Choroid plexus epithelial cell (primary cell): ENCODE results near the gene CKAP2.
"Not testable (repeated sequence)": the region's sequence is repeated elsewhere in the genome, so short reads cannot be mapped to it uniquely, and the experiment has no call there.

Source experiments
- DNase-seq: peaks from one replicate; pipeline ENCODE4 v3.0.0-alpha.2; 2010; ENCODE audit warnings: low read depth
- H3K4me3 ChIP-seq: 2 replicates; pipeline ENCODE4 v1.5.1; 2011; ENCODE audit warnings: low read depth, mild to moderate bottlenecking, control low read depth, low read length, moderate library complexity
- TF ChIP-seq, protein P1 (sequence below): conservative IDR thresholded peaks from 2 replicates; pipeline ENCODE4 v1.5.1; 2011; ENCODE audit warnings: low read depth, mild to moderate bottlenecking, control low read depth, inconsistent platforms, low read length, moderate library complexity

The CKAP2 gene

DNA sequence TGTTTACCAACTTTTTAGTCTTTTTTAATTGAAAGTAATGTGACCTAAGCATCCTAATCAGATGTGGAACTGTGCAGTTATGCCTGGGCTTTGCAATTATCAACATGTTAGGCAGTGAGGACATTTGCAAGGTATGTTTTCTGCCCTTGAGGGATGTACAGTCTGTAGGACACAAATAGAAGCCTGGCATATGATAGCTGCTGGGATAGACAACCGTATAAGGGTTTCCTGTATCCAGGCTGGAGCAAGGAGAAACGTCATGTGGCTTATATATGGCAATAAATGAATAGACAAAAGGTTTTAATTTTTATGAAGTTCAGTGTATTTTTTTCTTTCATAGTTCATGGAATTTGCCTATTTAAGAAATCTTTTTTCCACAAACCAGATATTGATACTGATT lies 2.8 kb upstream of the CKAP2 start:
- no peak for DNase-seq
- no peak overlapping the region for H3K4me3 ChIP-seq
- TF ChIP-seq, protein P1, sequence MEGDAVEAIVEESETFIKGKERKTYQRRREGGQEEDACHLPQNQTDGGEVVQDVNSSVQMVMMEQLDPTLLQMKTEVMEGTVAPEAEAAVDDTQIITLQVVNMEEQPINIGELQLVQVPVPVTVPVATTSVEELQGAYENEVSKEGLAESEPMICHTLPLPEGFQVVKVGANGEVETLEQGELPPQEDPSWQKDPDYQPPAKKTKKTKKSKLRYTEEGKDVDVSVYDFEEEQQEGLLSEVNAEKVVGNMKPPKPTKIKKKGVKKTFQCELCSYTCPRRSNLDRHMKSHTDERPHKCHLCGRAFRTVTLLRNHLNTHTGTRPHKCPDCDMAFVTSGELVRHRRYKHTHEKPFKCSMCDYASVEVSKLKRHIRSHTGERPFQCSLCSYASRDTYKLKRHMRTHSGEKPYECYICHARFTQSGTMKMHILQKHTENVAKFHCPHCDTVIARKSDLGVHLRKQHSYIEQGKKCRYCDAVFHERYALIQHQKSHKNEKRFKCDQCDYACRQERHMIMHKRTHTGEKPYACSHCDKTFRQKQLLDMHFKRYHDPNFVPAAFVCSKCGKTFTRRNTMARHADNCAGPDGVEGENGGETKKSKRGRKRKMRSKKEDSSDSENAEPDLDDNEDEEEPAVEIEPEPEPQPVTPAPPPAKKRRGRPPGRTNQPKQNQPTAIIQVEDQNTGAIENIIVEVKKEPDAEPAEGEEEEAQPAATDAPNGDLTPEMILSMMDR = no peak

DNA sequence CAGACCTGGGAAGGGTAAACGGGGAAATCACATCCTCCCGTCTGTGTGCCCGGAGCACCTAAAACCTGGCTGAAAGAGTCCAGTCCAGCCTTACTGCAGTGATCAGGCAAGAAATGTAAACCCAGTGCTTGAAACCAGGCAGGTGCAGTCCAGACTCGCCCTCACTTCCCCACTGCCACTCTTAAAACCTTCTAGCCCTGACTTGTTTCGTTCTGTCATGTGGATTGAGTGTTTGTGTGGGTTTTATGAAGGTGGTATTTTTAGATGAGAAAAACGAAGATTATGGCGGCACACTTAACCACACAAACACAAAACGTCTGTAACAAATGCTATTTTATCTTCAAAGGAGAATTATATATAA lies 839 bp upstream of the CKAP2 start:
- H3K4me3 ChIP-seq = peak overlapping the region; percentile 96
- DNase-seq = peak; percentile 17
- TF ChIP-seq, protein P1 = no peak

DNA sequence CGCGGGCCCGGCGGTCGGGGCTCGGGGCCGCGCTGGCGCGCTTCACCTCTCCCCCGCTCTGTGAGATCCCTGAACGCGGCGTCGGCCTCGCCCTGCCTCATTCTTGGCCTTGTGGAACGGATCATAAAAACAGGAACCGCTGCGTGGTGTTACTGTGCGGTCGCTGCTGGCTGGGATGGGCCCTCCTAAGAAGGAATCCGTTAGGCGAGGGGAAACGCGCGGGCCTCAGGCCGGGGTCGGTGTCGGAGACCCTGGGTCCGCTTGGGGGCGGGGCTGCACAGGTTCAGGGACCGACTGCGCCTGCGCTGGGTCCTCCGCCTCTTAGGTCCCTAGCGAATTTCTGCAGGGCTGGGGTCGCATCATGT lies 381 bp downstream of the CKAP2 start:
- TF ChIP-seq, protein P1 = no peak
- peak; percentile 67 for DNase-seq
- peak overlapping the region; percentile 96 for H3K4me3 ChIP-seq

DNA sequence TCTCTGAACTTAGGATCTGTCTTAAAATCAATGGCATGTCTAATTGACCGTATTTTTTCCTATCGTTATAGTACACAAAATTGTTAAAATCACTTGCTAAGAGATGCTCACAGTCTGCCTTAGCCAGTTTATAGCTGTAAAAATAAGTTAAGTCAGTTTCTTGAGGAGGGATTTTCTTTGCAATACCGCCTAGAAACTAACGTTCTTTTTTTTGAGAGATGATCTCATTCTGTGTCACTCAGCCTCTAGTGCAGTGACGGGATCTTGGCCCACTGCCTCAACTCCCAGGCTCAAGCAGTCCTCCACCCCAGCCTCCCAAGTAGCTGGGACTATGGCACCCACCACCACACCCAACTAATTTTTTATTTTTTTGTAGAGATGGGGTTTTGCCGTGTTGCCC lies 4.4 kb downstream of the CKAP2 start:
- TF ChIP-seq, protein P1 = no peak
- peak; percentile 45 for DNase-seq
- no peak overlapping the region for H3K4me3 ChIP-seq

DNA sequence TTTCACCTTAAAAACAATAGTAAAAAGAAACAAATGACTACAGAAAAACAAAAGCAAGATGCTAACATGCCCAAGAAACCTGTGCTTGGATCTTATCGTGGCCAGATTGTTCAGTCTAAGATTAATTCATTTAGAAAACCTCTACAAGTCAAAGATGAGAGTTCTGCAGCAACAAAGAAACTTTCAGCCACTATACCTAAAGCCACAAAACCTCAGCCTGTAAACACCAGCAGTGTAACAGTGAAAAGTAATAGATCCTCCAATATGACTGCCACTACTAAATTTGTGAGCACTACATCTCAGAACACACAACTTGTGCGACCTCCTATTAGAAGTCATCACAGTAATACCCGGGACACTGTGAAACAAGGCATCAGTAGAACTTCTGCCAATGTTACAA lies 6.0 kb downstream of the CKAP2 start:
- no peak overlapping the region for H3K4me3 ChIP-seq
- DNase-seq = no peak
- TF ChIP-seq, protein P1 = no peak

DNA sequence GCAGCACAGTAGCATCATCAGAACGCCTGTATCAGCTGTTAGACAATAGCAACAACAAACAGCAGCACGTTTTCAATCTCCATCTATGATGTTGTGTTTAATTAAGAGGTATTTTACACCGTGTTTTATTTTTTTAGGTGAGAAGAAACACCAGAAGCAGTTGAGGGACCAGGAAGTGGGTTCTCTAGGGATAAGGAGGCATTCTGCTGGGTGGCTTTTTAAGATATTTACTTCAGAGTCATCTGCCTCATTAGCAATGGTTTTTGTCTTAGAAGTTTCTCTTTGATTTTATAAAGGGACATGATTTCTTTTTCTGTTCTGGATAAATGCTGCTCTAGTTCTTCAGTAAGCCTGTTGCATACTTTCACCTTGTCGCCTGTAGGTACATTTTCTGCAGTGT lies 8.2 kb downstream of the CKAP2 start:
- TF ChIP-seq, protein P1 = no peak
- no peak for DNase-seq
- H3K4me3 ChIP-seq = no peak overlapping the region

DNA sequence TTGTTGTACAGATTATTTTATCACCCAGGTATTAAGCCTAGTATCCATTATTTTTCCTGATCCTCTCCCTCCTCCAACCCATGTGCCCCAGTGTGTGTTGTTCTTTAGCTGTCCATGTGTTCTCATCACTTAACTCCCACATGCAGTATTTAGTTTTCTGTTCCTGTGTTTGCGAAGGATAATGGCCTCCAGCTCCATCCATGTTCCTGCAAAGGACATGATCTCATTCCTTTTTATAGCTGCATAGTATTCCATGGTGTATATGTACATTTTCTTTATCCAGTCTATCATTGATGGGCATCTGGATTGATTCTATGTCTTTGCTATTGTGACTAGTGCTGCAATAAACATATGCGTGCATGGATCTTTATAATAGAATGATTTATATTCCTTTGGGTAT lies 13.2 kb downstream of the CKAP2 start:
- not testable (repeated sequence) for H3K4me3 ChIP-seq, DNase-seq

DNA sequence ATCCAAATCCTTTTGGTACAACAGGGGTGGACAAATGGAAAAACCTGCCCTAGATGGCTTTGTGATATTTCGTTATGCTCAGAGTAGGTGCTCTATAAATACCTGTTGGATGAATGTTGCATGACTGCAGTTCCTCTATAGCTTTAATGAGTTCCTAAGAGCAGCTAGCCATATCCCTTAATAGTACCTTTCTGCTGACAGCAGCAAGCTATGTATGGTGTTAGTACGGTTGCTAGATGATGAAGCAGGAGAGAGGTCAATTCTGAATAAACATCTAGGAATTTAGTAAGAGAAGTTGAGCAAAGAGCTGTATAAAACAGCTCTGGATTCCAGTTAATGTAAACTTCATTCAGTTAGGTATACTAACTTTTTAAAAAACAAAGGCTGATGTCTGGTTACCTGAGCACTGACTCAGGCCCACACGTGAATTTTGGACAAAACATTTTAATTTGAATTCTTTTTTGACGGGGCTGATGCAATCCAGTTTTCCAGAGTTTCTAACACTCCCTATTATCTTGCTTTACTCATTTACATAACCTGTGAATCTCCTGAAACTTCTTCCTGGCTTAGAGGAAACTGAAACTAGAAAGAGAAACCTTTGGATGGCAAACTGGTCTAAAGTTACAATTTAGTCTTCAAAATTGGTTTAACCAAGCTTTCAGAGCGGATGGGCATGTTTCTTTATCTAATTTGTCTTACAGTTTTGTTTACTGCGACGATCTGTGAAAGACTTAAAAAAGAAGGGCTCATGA lies 25.6 kb downstream of the CKAP2 start:
- DNase-seq = peak; percentile 8
- not testable (repeated sequence) for H3K4me3 ChIP-seq

DNA sequence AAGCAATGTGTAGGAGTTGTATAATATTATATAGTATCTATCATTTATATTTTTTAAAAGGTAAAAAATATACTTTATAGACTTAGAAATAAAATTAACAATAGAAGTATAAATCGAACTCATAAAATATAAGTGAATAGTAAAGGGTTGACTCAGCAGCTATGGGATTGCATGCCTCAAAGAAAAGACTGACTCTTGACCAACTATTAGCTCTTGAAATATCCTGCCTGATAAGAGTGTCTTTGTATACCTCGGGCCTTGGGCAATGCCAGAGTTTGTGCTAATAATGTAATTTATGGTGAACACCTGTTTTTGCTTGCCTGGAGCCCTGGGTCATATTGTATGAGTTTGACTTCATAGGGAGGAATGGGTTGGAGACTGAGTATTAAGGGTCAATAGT lies 31.8 kb downstream of the CKAP2 start:
- not testable (repeated sequence) for H3K4me3 ChIP-seq
- peak; percentile 2 for DNase-seq

DNA sequence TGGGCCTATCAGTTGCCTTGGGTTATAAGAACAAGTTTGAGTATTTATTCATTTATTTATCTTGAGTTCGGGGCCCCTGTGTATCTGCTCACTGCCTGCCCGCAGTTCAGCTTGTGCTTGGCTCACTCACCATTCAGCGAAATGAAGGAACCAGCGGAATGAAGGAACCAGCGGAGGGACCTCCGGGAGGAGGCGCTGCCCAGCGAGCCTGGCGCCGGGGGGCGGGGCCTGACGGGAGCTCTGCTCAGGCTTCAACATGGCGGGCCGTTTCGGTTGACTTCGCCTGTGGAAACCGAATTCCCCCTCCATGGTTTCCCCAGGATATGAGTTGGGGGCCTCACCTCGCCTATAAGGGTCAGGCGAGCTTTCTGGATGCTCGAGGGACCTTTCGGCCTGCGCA lies 33.5 kb downstream of the CKAP2 start:
- not testable (repeated sequence) for H3K4me3 ChIP-seq, DNase-seq

DNA sequence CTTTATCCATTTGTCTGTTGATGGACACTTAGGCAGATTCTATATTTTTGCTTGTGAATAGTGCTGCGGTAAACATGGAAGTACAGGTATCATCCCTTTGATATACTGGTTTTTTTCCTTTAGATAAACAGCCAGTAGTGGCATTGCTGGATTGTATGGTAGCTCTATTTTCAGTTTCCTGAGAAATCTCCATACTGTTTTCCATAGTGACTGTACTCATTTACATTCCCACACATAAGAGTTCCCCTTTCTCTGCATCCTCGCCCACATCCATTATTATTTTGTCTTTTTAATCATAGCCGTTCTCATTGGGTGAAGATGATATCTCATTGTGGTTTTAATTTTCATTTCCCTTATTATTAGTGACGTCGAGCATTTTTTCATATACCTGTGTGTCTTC lies 35.7 kb downstream of the CKAP2 start:
- not testable (repeated sequence) for DNase-seq, H3K4me3 ChIP-seq

DNA sequence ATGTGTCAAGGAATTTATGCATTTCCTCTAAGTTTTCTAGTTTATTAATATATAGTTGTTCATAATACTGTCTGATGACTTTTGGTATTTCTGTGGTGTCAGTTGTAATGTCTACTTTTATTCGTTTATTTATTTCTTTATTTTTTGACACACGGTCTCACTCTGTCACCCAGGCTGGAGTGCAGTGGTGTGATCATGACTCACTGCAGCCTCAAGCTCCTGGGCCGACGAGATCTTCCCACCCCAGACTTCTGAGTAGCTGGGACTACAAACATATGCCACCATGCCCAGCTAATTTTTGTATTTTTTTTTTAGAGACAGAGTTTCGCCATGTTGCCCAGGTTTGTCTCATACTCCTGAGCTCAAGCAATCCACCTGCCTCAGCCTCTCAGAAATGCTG lies 39.0 kb downstream of the CKAP2 start:
- not testable (repeated sequence) for H3K4me3 ChIP-seq, DNase-seq

DNA sequence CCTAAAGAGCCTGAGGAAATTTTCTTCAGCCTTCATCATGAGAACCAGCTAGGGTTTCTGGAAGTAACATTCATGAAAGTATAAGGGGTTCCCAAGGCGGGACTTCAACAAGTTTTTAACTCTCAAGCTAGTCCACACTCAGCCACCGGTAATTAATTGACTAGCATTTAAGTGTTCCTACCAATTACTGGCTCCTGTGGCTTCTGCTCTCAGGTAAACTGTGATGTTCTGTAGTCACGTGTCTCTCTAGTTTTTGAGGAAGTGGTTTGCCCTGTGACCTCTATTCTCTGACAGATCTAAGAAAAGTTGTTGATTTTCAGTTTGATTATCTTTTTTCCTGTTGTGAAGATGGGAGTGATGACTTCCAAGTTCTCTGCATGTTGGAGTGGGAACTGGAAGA lies 42.7 kb downstream of the CKAP2 start:
- not testable (repeated sequence) for DNase-seq

More for the DNA sequence above, 42.7 kb downstream of the CKAP2 start:
- not testable (repeated sequence) for H3K4me3 ChIP-seq
